Psoas muscle (tissue), 8 donors: Measurements from ENCODE around the gene BICDL1. TPM values are rescaled to one million over a fixed set of nuclear protein-coding genes. Genes with fewer than 3 reads are reported as not detected.

ENCODE experiments used
- ATAC-seq, 4 donors: fragments of 200-7000 bp; cut with Tn5 transposase; one replicate each; pipeline ENCODE4 v1.9.1; 2020; ENCODE audit warnings: moderate library complexity in 3 of 4, mild to moderate bottlenecking in 2 of 4
- DNase-seq, 2 donors: peaks; one replicate each; pipeline ENCODE4 v3.0.0-alpha.2; 2020
- H3K27ac ChIP-seq: fragments of 200-600 bp; one replicate; pipeline ENCODE4 v1.8.0; 2022
- H3K27me3 ChIP-seq, 3 donors: fragments of 200-600 bp in 1 of 3; one replicate each; pipeline versions ENCODE4 v1.6.1 to v1.8.0; 2013 to 2022; ENCODE audit warnings: low read length in 2 of 3, mild to moderate bottlenecking in 2 of 3, moderate library complexity in 1 of 3; ENCODE audit not compliant: insufficient read depth in 3 of 3
- H3K36me3 ChIP-seq, 2 donors: fragments of 200-600 bp in 1 of 2; one replicate each; pipeline versions ENCODE4 v1.6.1 to v1.8.0; 2013 to 2022; ENCODE audit warnings: low read depth in 1 of 2, mild to moderate bottlenecking in 1 of 2, moderate library complexity in 1 of 2; ENCODE audit not compliant: insufficient read depth in 1 of 2
- H3K4me1 ChIP-seq: fragments of 200-600 bp; one replicate; pipeline ENCODE4 v1.8.0; 2022
- H3K4me3 ChIP-seq: fragments of 200-600 bp; one replicate; pipeline ENCODE4 v1.8.0; 2022; ENCODE audit warnings: mild to moderate bottlenecking
- H3K9me3 ChIP-seq: fragments of 200-600 bp; one replicate; pipeline ENCODE4 v1.8.0; 2022
- CTCF ChIP-seq: fragments of 200-600 bp; IDR thresholded peaks from one replicate; pipeline ENCODE4 v1.8.0; 2022; ENCODE audit warnings: antibody characterized with exemption
- WGBS, 3 donors: extraction: QIAGEN DNeasy Blood & Tissue Kit; methylation state at CpG; one replicate each; pipeline versions ENCODE4 v1.1.6 to v1.1.7; 2013; 5-methylcytosine and 5-hydroxymethylcytosine counted together
- intact Hi-C, 2 donors: fragments of 100-400 bp; cut with DNase I; formaldehyde crosslinking; loops; one replicate each; pipeline versions ENCODE4 v1.11.0 to v1.14.2; 2022
- polyA plus RNA-seq, 3 donors: library from polyadenylated mRNA; stranded (reverse); fragments of 200-250 nt; gene quantifications; one replicate each; pipeline ENCODE4 v1.2.3, GENCODE V29; 2013
- total RNA-seq, 4 donors: library from RNA; stranded (reverse); fragmentation: NEBNext Ultra II Directional in 2 of 4; extraction: Animal tissue kit (Norgen Biotek cat#: 25700) in 2 of 4; gene quantifications; one replicate each; pipeline versions ENCODE4 v1.2.1 to v1.2.4, GENCODE V29; 2021 to 2023
- donor health status: healthy with polysubstance abuse.
- donor health status: DM: no; HTN: no; CAD: no; lungs with moderate emphysema.
- donor health status: Bipolar disorder and iron deficiency.
- donor health status: healthy.
- donor health status: DM: yes; HTN: yes; CAD: no.
- donor health status: DM: no; HTN: no; CAD: no.
- donor health status: DM: no; HTN: no; CAD: no.
- donor health status: DM: yes; HTN: yes; CAD: no.

Gene BICDL1
- total and polyA plus RNA-seq, 7 donors = 0.05 to 0.22 (median 0.11) TPM; not detected in 1

- H3K27me3 ChIP-seq = no peaks in the 10 kb centered on the region
- intact Hi-C loops = no loop called here
- no peaks in the 10 kb centered on the region for H3K9me3 ChIP-seq
- H3K4me3 ChIP-seq = no peak overlapping the region
- no peak overlapping the region for H3K27ac ChIP-seq
- no peak for DNase-seq
- H3K36me3 ChIP-seq = peaks cover 16 to 45% of the 10 kb centered on the region in 2 donors
- no peak for ATAC-seq
- WGBS, 3 donors = 85 to 89% (median 85%) methylated on average over 4 of the region's 4 CpGs
- H3K4me1 ChIP-seq = peaks cover 9% of the 10 kb centered on the region
- TF ChIP-seq CTCF = no peak
Observed at GRCh38 chr12:120125029-120125428, 136.0 kb downstream of the BICDL1 start.

DNA sequence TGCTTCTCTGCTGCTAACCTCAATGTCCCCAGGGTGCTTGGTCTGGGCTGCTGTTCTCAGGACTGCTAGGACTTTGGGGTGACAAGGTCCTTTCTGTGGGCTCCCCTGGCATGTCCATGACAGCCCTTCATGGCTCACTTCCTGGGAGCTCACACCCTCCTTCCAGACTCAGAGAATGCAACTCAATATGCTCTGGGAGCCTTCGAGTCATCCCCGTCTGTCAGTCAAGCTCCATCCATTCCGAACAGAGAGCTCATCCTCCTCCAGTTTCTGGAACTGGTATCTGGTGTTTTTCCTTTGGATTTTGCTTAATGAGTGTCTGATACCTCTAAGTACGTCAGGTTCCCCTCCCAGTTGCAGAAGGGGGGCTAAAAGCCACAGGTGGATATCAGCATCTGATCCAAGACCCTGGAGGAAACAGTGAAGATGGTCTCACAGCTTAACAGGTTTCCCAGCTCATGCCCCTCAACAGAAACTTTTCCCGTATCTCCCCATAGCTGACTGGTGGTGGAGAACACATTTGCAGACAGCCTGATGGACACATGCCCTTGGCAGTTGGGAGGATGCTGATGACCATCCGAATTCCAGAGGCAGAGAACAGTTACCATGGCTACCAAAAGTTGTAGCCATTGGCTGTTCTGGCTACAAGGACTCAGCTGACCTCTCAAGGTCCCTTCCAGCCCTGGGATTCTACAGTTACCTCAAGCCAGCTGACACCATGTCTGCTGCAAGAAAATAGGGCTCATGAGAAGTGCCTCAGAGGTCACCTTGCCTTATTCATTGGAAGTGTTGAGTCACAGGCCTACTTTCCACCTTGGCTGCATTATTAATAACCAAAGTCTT, 137.0 kb downstream of the BICDL1 start:
- ATAC-seq = peak; percentile 69 to 79 (median 78)
- intact Hi-C loops = no loop called here
- WGBS, 3 donors = 57 to 84% (median 65%) methylated on average over 6 of the region's 6 CpGs
- Histone ChIP-seq H3K4me3 (no peak overlapping the region), H3K4me1 (peaks cover 9% of the 10 kb centered on the region), H3K9me3 (no peaks in the 10 kb centered on the region), H3K27ac (peak overlapping the region; percentile 55), H3K27me3 (no peaks in the 10 kb centered on the region), H3K36me3 (peaks cover 20 to 55% of the 10 kb centered on the region in 2 donors)
- DNase-seq = no peak
- TF ChIP-seq CTCF = no peak

DNA sequence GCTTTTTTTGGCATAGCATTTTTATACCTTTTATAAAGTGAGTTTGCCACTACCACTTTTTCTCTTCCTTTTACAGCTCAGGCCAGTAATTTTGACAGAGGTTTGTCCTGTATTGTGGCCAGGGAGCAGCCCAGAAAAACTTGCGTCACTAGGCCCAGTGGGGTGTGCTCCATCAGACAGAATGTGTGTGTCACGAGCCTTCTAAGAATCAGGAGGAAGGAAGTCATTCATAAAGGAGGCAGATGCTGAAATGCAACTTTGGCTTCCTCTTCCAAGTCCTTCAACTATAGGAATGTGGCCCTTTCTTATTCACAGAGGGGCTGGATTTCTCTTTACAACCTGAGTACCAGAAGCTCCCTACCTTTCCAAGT, 137.6 kb downstream of the BICDL1 start:
- ATAC-seq (peak in 3 of 4 donors; percentile 28 to 47 (median 46)), DNase-seq (no peak)
- Histone ChIP-seq H3K27ac (peak overlapping the region; percentile 55), H3K4me1 (peaks cover 9% of the 10 kb centered on the region), H3K4me3 (no peak overlapping the region), H3K27me3 (no peaks in the 10 kb centered on the region), H3K36me3 (peaks cover 22 to 61% of the 10 kb centered on the region in 2 donors), H3K9me3 (no peaks in the 10 kb centered on the region)
- TF ChIP-seq CTCF = no peak
- 48 to 77% (median 68%) methylated on average over 2 of the region's 2 CpGs for WGBS, 3 donors
- intact Hi-C loops = no loop called here

DNA sequence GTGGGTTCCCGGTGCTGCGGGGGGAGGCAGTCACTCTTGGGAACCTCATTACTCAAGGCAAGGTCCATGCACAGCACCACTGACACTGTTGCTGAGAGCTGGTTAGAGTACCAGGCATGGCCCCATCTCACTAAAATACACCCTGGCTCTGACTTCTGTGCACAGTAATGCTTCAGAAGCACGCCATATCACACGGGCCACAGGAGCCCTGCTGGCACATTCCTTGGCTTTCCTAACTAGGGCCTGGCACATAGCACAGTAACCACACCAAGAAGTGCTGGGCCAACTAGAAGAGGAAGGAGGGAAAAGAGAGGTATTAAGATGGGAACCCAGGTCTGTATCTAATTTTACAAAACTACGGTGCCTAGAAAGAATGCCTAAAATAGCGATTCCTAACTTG, 141.0 kb downstream of the BICDL1 start:
- DNase-seq = no peak
- Histone ChIP-seq H3K4me3 (no peak overlapping the region), H3K4me1 (peaks cover 9% of the 10 kb centered on the region), H3K27ac (no peak overlapping the region), H3K27me3 (no peaks in the 10 kb centered on the region), H3K9me3 (no peaks in the 10 kb centered on the region), H3K36me3 (peaks cover 33 to 95% of the 10 kb centered on the region in 2 donors)
- 59 to 75% (median 66%) methylated on average over 6 of the region's 6 CpGs for WGBS, 3 donors
- ATAC-seq = peak; percentile 24 to 50 (median 36)
- intact Hi-C loops = no loop called here
- TF ChIP-seq CTCF = no peak
